T-helper 1 cell treated with Interleukin-12 subunit alpha and Interleukin-12 subunit beta and Interleukin-4 antibody, amounts not matched to agents 30 μg/mL and 1 μg/mL, for 36 hours (primary cell): ENCODE measurements around the gene SLC29A1.
A peak's percentile ranks its signal among the peaks of the same experiment; 100 is the strongest.

ENCODE experiments used
- H3K27ac Mint-ChIP-seq: one replicate; pipeline ENCODE4 v1.8.0; 2021; ENCODE audit warnings: mild to moderate bottlenecking, mixed read lengths
- H3K27me3 Mint-ChIP-seq: one replicate; pipeline ENCODE4 v1.8.0; 2021; ENCODE audit warnings: low read depth, mixed read lengths
- H3K36me3 Mint-ChIP-seq: one replicate; pipeline ENCODE4 v1.8.0; 2021; ENCODE audit warnings: low read depth, mixed read lengths
- H3K4me1 Mint-ChIP-seq: one replicate; pipeline ENCODE4 v1.8.0; 2021; ENCODE audit warnings: low read depth, mixed read lengths
- H3K4me3 Mint-ChIP-seq: one replicate; pipeline ENCODE4 v1.8.0; 2021; ENCODE audit warnings: mild to moderate bottlenecking, moderate library complexity, mixed read lengths
- H3K9me3 Mint-ChIP-seq: one replicate; pipeline ENCODE4 v1.8.0; 2021; ENCODE audit warnings: mixed read lengths

The SLC29A1 gene

DNA sequence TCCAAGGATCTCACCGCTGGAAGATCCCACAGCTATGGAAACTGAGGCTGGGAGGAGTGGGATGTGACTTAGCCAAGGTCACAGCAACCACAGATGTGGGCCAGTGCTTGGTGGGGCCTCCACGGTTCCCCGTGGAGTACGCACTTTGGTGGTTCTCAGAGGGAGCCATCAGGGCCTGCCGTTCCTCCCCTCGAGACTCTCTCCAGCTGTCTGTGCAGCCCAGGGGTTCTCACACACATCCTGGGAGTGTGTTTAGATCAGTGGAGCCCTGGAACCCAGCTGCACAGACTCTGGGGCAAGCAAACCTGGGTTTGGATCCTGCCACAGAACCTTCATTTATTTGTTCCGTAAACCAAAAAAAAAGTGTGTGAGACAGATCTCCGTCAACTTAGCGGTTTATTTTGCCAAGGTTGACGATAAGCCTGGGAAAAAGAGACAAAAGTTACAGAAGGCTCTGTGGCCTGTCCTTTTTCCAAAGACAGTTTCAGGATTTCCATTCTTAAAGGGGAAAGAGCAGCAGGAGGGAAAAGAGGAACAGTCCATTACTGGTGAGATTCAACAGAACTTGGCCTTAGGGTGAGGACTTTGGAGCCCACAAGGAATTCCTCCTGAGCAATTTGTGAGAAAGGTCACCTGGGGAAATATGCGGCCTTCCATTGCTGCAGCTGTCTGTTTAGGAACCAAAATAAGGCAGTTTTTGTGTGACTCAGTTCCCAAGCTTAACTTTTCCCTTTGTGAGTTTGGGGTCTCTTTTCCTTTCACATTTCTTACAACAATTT, 20.2 kb upstream of the SLC29A1 start:
- H3K27ac Mint-ChIP-seq, result no peak overlapping the region
- peaks cover 21% of the 10 kb centered on the region for H3K27me3 Mint-ChIP-seq

DNA sequence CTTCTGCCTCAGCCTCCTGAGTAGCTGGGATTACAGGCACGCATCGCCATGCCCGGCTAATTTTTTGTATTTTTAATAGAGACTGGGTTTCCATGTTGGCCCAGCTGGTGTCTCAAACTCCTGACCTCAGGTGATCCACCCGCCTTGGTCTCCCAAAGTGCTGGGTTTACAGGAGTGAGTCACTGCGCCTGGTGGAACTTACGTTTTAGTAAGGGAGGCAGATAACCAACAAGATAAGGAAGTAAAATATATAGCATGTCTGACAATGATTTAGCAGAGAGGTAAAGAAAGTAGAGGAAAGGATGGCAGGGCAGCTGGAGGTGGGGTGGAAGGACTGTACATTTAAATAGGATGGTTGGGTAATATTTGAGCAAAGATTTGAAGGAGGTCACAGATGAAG, 19.4 kb upstream of the SLC29A1 start:
- H3K27me3 Mint-ChIP-seq, result peaks cover 22% of the 10 kb centered on the region
- H3K4me1 Mint-ChIP-seq, result no peaks in the 10 kb centered on the region
- H3K36me3 Mint-ChIP-seq, result no peaks in the 10 kb centered on the region
- H3K9me3 Mint-ChIP-seq, result no peaks in the 10 kb centered on the region
- H3K4me3 Mint-ChIP-seq, result no peak overlapping the region
- H3K27ac Mint-ChIP-seq, result no peak overlapping the region

More for the DNA sequence above, 20.2 kb upstream of the SLC29A1 start:
- no peaks in the 10 kb centered on the region for H3K36me3 Mint-ChIP-seq
- no peak overlapping the region for H3K4me3 Mint-ChIP-seq
- no peaks in the 10 kb centered on the region for H3K4me1 Mint-ChIP-seq
- H3K9me3 Mint-ChIP-seq, result no peaks in the 10 kb centered on the region

DNA sequence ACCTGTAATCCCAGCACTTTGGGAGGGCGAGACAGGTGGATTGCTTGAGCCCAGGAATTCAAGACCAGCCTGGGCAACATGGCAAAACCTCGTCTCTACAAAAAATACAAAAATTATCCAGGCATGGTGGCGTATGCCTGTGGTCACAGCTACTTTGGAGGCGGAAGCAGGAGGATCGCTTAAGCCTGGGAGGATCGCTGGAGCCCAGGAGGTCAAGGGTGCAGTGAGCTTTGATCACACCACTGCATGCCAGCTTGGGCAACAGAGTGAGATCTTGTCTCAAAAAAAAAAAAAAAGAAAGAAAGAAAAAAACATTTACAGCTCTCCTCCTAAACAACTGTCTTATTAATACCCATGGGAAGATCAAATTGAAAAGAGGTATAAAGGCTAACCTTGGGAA, 15.4 kb upstream of the SLC29A1 start:
- H3K4me3 Mint-ChIP-seq, result no peak overlapping the region
- no peak overlapping the region for H3K27ac Mint-ChIP-seq
- H3K9me3 Mint-ChIP-seq, result no peaks in the 10 kb centered on the region
- no peaks in the 10 kb centered on the region for H3K36me3 Mint-ChIP-seq
- H3K27me3 Mint-ChIP-seq, result peaks cover 22% of the 10 kb centered on the region
- H3K4me1 Mint-ChIP-seq, result no peaks in the 10 kb centered on the region

DNA sequence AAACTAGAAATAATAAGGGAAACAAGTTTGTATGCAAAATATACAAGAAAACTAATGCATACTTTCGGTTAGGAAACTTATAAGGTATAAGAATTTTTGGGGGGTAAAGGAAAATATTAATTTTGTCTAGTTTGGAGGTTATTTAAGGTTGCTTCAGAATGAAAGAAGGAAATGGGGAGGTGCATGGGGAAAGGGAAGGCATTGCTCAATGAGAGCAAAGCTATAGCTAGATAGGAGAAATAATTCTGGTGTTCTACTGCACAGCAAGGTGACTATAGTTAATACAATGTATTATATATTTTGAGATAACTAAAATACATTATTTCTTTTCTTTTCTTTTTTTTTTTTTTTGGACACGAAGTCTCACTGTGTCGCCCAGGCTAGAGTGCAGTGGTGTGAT, 12.1 kb upstream of the SLC29A1 start:
- Mint-ChIP-seq H3K4me1 (no peaks in the 10 kb centered on the region), H3K27me3 (peaks cover 21% of the 10 kb centered on the region), H3K9me3 (no peaks in the 10 kb centered on the region), H3K4me3 (no peak overlapping the region), H3K27ac (no peak overlapping the region), H3K36me3 (no peaks in the 10 kb centered on the region)

DNA sequence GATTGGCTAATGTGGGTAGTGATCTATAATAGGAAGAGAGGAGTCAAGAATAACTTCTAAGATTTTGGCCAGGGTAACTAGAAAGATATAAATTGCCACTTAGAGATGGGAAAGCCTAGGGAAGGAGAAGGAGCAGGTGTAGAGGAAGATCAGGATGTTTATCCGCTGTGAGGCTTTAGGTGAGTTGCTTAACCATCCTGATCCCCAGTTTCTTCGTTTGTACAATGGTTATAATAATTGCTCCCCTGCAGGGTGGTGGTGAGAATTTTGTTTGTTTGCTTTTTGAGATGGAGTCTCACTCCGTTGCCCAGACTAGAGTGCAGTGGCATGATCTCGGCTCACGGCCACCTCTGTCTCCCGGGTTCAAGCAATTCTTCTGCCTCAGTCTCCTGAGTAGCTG, 9.1 kb upstream of the SLC29A1 start:
- no peak overlapping the region for H3K4me3 Mint-ChIP-seq
- H3K4me1 Mint-ChIP-seq, result peaks cover 5% of the 10 kb centered on the region
- no peak overlapping the region for H3K27ac Mint-ChIP-seq
- H3K9me3 Mint-ChIP-seq, result no peaks in the 10 kb centered on the region
- H3K36me3 Mint-ChIP-seq, result no peaks in the 10 kb centered on the region
- peaks cover 22% of the 10 kb centered on the region for H3K27me3 Mint-ChIP-seq

DNA sequence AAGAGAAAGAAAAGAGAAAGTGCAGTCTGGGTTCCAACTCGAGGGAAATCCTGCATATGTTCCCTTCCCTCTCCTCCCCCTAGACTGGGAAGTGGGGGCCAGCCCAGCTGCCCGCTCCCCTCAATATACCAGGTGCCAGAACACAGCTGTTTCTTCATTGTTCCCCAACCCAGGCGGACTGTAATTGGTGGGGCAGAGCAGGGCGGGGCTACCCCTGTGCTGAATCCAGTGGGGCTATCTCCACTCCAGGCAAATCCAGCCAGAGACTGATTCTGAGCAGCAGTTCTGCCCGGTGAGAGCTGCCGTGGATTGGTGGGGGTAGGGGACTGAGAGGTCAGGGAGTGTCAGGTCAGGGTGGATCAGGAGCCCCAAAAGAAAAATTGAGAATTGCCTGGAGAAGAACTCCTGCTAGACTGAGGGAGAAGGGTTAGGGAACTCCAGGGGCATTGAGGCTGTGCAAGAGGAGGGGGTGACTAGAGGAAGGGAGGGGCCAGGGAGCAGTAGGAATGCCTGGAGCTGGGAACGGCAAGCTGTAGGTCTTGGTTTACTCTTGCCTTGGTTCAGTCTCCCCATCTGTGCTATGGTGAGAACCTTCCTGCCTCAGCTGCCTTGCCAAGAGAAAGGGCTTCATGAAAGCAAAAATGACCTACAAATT, 6.6 kb upstream of the SLC29A1 start, which contains the start of gene MYMX:
MYMX (plus strand) TSS at position 250 of the 655 bp plus-strand sequence. CDS start 546 bp downstream, outside the sequence.
- Mint-ChIP-seq H3K36me3 (no peaks in the 10 kb centered on the region), H3K4me3 (no peak within 1 kb of the TSS), H3K27me3 (peaks cover 18% of the 10 kb centered on the region), H3K4me1 (peaks cover 11% of the 10 kb centered on the region), H3K9me3 (no peaks in the 10 kb centered on the region), H3K27ac (no peak within 1 kb of the TSS)

DNA sequence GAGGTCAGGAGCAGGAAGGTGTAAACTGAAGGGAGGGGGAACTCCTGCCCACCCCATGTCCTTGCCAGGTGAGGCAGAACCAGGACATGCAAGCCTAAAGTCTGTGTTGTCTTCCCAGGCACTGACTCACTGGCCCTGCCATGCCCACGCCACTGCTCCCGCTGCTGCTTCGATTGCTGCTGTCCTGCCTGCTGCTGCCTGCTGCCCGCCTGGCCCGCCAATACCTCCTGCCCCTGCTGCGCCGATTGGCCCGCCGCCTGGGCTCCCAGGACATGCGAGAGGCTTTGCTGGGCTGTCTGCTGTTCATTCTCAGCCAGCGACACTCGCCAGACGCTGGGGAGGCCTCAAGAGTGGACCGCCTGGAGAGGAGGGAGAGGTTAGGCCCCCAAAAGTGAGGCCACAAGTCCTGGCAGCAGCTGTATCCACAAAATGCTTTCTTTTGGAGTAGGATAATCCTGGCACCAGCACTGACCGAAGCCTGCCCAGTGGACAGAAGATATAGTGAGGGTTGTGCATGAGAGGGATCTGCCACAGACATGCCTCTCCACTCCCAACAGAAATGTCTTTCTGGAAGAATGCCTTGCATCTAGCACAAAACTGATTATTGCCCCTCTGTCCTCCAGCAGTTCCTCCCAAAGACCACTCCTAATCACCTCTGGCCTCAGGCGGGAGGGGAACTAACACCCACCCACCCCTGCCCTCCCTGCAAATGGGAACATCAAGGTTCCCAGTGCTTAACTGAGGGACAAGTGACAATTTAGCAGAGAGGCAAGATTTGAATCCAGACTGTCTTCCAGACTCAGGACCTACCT, 5.9 kb upstream of the SLC29A1 start:
- H3K36me3 Mint-ChIP-seq, result no peaks in the 10 kb centered on the region
- no peak overlapping the region for H3K27ac Mint-ChIP-seq

DNA sequence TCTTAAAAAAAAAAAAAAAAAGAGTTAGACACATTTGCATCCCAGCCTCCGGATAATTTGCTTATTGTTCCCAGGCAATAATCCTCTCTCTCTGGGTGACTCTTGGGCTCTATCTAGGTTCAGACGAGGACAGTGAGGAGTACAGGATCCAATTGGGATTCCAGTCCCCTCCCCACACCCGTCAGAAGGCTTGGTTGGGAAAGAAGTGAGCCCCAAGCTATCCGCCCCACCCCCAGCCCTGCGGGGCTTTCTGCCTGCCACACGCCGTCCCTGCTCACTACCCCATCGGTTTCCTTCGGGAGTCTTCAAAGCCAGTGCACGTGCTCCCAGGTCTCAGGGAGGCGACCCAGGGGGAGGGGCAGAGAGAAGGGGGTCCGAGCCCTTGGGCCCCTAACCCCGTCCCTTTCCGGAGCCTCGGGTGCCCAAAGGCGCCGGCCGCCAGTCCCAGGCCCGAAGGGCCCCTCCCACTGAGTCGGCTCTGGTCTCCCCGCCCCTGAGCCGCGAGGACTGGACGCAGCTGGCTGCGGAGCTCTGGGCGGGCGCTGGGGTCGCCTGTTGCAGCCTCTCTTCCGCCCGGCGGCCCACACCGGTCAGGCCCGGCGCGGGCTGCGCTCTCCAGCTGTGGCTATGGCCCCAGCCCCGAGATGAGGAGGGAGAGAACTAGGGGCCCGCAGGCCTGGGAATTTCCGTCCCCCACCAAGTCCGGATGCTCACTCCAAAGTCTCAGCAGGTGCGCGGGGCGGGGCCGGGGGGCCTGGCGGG, 4.2 kb upstream of the SLC29A1 start:
- H3K27ac Mint-ChIP-seq, result no peak overlapping the region
- H3K36me3 Mint-ChIP-seq, result no peaks in the 10 kb centered on the region
- H3K27me3 Mint-ChIP-seq, result peaks cover 14% of the 10 kb centered on the region
- H3K4me3 Mint-ChIP-seq, result peak overlapping the region; percentile 50
- H3K4me1 Mint-ChIP-seq, result peaks cover 20% of the 10 kb centered on the region
- no peaks in the 10 kb centered on the region for H3K9me3 Mint-ChIP-seq

More for the DNA sequence above, 5.9 kb upstream of the SLC29A1 start:
- Mint-ChIP-seq H3K4me3 (no peak overlapping the region), H3K4me1 (peaks cover 11% of the 10 kb centered on the region), H3K9me3 (no peaks in the 10 kb centered on the region), H3K27me3 (peaks cover 18% of the 10 kb centered on the region)

DNA sequence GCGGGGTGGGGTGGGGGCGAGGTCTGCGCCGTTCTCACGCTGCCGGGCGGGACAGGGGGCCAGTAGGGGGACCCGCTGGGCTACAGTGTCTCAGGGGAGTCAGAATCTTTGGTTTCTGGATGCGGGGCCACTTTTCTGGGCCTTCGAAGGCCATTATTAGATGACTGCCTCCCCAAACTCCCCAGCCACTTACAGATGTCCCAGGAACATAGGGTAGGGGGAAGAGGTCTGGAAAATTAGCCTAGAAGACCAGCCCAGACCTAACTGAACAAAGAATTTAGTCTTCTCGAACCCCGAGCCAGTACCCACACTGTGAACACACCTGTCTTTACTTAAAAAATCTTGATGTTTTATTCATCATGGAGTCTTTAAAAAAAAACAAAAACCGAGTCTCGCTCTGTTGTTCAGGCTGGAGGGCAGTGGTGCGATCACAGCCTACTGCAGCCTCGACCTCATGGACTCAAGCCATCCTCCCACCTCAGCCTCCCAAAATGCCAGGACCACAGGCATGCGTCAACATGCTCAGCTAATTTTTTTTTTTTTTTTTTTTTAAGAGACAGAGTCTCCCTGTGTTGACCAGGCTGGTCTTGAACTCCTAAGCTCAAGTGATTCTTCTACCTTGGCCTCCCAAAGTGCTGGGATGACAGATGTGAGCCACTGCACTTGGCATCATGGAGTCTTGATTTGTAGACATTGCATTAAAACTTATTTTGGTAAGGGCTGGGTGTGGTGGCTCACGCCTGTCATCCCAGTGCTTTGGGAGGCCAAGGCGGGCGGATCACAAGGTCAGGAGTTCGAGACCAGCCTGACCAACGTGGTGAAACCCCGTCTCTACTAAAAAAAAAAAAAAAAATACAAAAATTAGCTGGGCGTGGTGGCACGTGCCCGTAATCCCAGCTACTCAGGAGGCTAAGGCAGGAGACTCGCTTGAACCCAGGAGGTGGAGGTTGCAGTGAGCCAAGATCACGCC, 3.3 kb upstream of the SLC29A1 start:
- Mint-ChIP-seq H3K27ac (no peak overlapping the region), H3K9me3 (no peaks in the 10 kb centered on the region), H3K36me3 (no peaks in the 10 kb centered on the region), H3K4me1 (peaks cover 27% of the 10 kb centered on the region), H3K4me3 (peak overlapping the region; percentile 50), H3K27me3 (peaks cover 13% of the 10 kb centered on the region)

DNA sequence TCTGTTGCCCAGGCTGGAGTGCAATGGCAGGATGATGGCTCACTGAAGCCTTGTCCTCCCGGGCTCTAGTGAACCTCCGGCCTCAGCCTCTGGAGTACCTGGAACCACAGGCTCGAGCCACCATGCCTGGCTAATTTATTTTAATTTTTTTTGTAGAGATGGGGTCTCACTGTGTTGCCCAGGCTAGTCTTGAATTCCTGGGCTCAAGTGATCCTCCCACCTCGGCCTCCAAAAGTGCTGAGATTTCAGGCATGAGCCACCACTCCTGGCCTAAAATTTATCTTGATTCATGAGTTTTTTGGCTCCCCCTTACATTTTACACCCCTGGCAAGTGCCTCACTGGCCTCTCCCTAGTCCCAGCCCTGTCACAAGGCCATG, 2.5 kb upstream of the SLC29A1 start:
- Mint-ChIP-seq H3K4me3 (peak overlapping the region; percentile 45), H3K36me3 (no peaks in the 10 kb centered on the region), H3K27me3 (peaks cover 13% of the 10 kb centered on the region), H3K4me1 (peaks cover 27% of the 10 kb centered on the region), H3K9me3 (no peaks in the 10 kb centered on the region), H3K27ac (peak overlapping the region; percentile 72)

DNA sequence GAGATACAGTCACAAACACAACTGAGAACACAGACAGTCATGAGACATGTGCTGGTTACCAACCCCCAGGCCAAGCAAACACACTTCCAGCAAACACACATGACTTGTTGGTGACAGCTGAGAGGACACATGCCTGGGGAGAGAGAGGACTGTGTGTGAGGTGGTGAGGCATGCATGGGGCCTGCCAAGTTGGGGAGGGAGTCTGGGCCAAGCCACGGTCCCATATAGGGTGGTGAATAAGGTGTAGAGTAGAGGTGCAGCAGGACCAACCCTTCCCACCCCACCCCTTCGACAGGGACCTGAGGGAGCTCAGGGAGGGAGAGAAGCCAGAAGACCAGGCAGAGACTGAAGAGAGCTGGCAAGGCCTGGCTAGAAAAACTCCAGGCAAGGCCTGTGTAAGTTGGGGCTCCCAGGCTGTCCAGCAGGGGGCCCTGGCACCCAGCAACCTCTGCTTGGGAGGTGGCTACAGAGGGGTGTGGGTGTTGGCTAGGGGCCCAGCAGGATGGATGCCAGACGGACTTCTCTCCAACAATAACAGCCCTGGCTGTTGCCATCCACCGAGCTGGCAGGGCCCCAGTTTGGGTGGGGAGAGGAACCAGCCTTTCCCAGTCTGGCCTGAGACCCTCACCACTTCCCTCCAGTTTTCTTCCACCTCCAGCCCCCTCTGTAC, 2.0 kb upstream of the SLC29A1 start:
- Mint-ChIP-seq H3K27ac (peak overlapping the region; percentile 72), H3K27me3 (peaks cover 13% of the 10 kb centered on the region), H3K4me1 (peaks cover 27% of the 10 kb centered on the region), H3K9me3 (no peaks in the 10 kb centered on the region), H3K36me3 (no peaks in the 10 kb centered on the region), H3K4me3 (peak overlapping the region; percentile 45)

DNA sequence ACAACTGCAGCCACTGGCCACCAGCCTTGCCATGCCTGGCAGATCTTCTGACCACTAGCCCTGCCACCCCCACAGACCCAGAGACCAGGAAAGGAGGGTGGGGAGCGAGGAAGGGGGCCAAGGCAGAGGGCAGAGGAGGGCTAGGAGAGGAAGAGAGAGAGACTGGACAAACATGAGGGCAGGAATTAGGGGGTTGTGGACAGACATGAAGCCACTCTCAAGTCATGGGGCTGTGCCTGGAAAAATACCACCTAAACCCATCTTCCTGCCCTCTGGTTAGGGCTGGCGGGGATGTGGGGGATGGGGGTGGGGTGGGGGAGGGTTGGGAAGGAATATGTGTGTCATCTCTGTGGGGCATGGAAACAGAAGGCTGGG, 1.4 kb upstream of the SLC29A1 start:
- Mint-ChIP-seq H3K27ac (no peak overlapping the region), H3K9me3 (no peaks in the 10 kb centered on the region), H3K27me3 (peaks cover 9% of the 10 kb centered on the region), H3K4me1 (peaks cover 27% of the 10 kb centered on the region), H3K4me3 (no peak overlapping the region), H3K36me3 (no peaks in the 10 kb centered on the region)
